PC-3 (cell line): Measurements from ENCODE around the gene PTOV1. TPM values are rescaled to one million over a fixed set of nuclear protein-coding genes. Genes with fewer than 3 reads are reported as not detected.

ENCODE experiments used
- ATAC-seq: fragments of 200-7000 bp; cut with Tn5 transposase; 2 replicates; pipeline ENCODE4 v1.9.1; 2020; ENCODE audit warnings: mild to moderate bottlenecking, moderate library complexity
- BruUV-seq: library from RNA; stranded (reverse); fragments of 400-500 nt; replicated peaks from 2 replicates; lab custom pipeline; 2021; lab: Mats Ljungman, UMichigan
- CTCF ChIA-PET: fragments of 300-600 bp; sonication (Branson Sonifier 250); formaldehyde crosslinking; loops from one replicate; lab custom pipeline; 2022; ENCODE audit warnings: antibody characterized with exemption; lab: Charles Lee
- POLR2A ChIA-PET: fragments of 300-600 bp; sonication (Branson Sonifier 250); formaldehyde crosslinking; loops from one replicate; lab custom pipeline; 2022; ENCODE audit warnings: antibody characterized with exemption; ENCODE audit not compliant: unreplicated experiment; lab: Charles Lee
- DNase-seq: peaks from one replicate; pipeline ENCODE4 v3.0.0-alpha.2; 2015
- H2AFZ ChIP-seq: fragments of 300-600 bp; sonication (generic); 2 replicates; pipeline ENCODE4 v1.6.0; 2016; ENCODE audit warnings: antibody characterized with exemption, low read length
- H3F3A ChIP-seq: fragments of 300-600 bp; sonication (generic); one replicate; pipeline ENCODE4 v1.6.0; 2017; ENCODE audit warnings: antibody characterized with exemption, low read length, control low read depth, mild to moderate bottlenecking; ENCODE audit not compliant: unreplicated experiment
- H3K27ac ChIP-seq: fragments of 300-600 bp; sonication (generic); 2 replicates; pipeline ENCODE4 v1.5.1; 2016; ENCODE audit warnings: mild to moderate bottlenecking, low read length
- H3K27me3 ChIP-seq: fragments of 300-600 bp; sonication (generic); 2 replicates; pipeline ENCODE4 v1.6.1; 2016; ENCODE audit warnings: low read length, mixed read lengths
- H3K36me3 ChIP-seq: fragments of 300-600 bp; sonication (generic); 2 replicates; pipeline ENCODE4 v1.6.1; 2016; ENCODE audit warnings: low read depth, mixed run types, low read length, mixed read lengths
- H3K4me1 ChIP-seq: fragments of 300-600 bp; sonication (generic); 2 replicates; pipeline ENCODE4 v1.5.1; 2016; ENCODE audit warnings: low read length; ENCODE audit not compliant: insufficient read depth
- H3K4me2 ChIP-seq: fragments of 300-600 bp; sonication (generic); 2 replicates; pipeline ENCODE4 v1.6.0; 2016; ENCODE audit warnings: low read length
- H3K4me3 ChIP-seq: fragments of 300-600 bp; sonication (generic); 2 replicates; pipeline ENCODE4 v1.5.1; 2016; ENCODE audit warnings: mild to moderate bottlenecking, low read length, mixed read lengths
- H3K79me2 ChIP-seq: fragments of 300-600 bp; sonication (generic); 2 replicates; pipeline ENCODE4 v1.6.1; 2017; ENCODE audit warnings: low read length, mixed read lengths
- H3K9ac ChIP-seq: fragments of 300-600 bp; sonication (generic); 2 replicates; pipeline ENCODE4 v1.6.0; 2016; ENCODE audit warnings: mild to moderate bottlenecking, low read length
- H3K9me2 ChIP-seq: fragments of 300-600 bp; sonication (generic); replicated peaks from 2 replicates; pipeline ENCODE4 v1.6.1; 2016; ENCODE audit warnings: mixed run types, low read length, mixed read lengths
- H3K9me3 ChIP-seq: fragments of 300-600 bp; sonication (generic); 2 replicates; pipeline ENCODE4 v1.6.1; 2016; ENCODE audit warnings: low read length, mixed read lengths
- H4K20me1 ChIP-seq: fragments of 300-600 bp; sonication (generic); 2 replicates; pipeline ENCODE4 v1.6.1; 2016; ENCODE audit warnings: low read length, mixed read lengths
- EZH2 ChIP-seq: fragments of 300-600 bp; sonication (generic); IDR thresholded peaks from one replicate; pipeline ENCODE4 v1.6.1; 2017; ENCODE audit warnings: antibody characterized with exemption, mild to moderate bottlenecking, low read length; ENCODE audit not compliant: unreplicated experiment
- EZH2phosphoT487 ChIP-seq: fragments of 300-600 bp; sonication (generic); IDR thresholded peaks from 2 replicates; pipeline ENCODE4 v1.6.1; 2018; ENCODE audit warnings: mild to moderate bottlenecking, antibody characterized with exemption, low read length, borderline replicate concordance
- intact Hi-C: fragments of 100-400 bp; cut with micrococcal nuclease; formaldehyde crosslinking; loops from 2 replicates; pipeline ENCODE4 v1.9.0; 2023
- total RNA-seq: library from RNA; depleted of rRNA; stranded (reverse); fragments of >200 nt; gene quantifications from 2 replicates; pipeline ENCODE4 v1.2.3, GENCODE V29; 2014
- TF ChIP-seq, protein P1 (sequence below): fragments of 300-600 bp; sonication (generic); conservative IDR thresholded peaks from 2 replicates; pipeline ENCODE4 v1.5.1; 2017; ENCODE audit warnings: antibody characterized with exemption, low read depth, mild to moderate bottlenecking, low read length

PTOV1 gene
- total RNA-seq, 1 experiment from 2014 or later = 148 TPM

- no peaks in the 10 kb centered on the region for H4K20me1 ChIP-seq
- H3K9ac ChIP-seq = no peak overlapping the region
- TF ChIP-seq EZH2 = no peak
- TF ChIP-seq, protein P1, sequence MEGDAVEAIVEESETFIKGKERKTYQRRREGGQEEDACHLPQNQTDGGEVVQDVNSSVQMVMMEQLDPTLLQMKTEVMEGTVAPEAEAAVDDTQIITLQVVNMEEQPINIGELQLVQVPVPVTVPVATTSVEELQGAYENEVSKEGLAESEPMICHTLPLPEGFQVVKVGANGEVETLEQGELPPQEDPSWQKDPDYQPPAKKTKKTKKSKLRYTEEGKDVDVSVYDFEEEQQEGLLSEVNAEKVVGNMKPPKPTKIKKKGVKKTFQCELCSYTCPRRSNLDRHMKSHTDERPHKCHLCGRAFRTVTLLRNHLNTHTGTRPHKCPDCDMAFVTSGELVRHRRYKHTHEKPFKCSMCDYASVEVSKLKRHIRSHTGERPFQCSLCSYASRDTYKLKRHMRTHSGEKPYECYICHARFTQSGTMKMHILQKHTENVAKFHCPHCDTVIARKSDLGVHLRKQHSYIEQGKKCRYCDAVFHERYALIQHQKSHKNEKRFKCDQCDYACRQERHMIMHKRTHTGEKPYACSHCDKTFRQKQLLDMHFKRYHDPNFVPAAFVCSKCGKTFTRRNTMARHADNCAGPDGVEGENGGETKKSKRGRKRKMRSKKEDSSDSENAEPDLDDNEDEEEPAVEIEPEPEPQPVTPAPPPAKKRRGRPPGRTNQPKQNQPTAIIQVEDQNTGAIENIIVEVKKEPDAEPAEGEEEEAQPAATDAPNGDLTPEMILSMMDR = no peak
- no peak for TF ChIP-seq EZH2phosphoT487
- no peak overlapping the region for H3K27ac ChIP-seq
- ATAC-seq (no peak), DNase-seq (no peak)
- no peaks in the 10 kb centered on the region for H3K27me3 ChIP-seq
- intact Hi-C loops = loop anchor here (5.0 kb wide), 2 partner anchors 114 to 129 kb away; partner anchors contain the start of genes CPT1C and PRMT1
- H3K9me2 ChIP-seq = no peaks in the 10 kb centered on the region
- BruUV-seq = no TSS peak
- H3K4me3 ChIP-seq = no peak overlapping the region
- ChIA-PET POLR2A (no interaction called here), CTCF (no interaction called here)
- no peak overlapping the region for H3K4me2 ChIP-seq
- H3K4me1 ChIP-seq = peaks cover 8% of the 10 kb centered on the region
- peaks cover 7% of the 10 kb centered on the region for H3F3A ChIP-seq
- no peak overlapping the region for H2AFZ ChIP-seq
- peaks cover 22% of the 10 kb centered on the region for H3K36me3 ChIP-seq
- H3K79me2 ChIP-seq = no peaks in the 10 kb centered on the region
- no peaks in the 10 kb centered on the region for H3K9me3 ChIP-seq
Measured at GRCh38 chr19:49805822-49806619, 44.9 kb upstream of the PTOV1 start.

GRCh38 chr19:49806620-49806959 is 44.4 kb upstream of the PTOV1 start:
- TF ChIP-seq EZH2 (no peak), EZH2phosphoT487 (no peak)
- TF ChIP-seq, protein P1 = no peak
- Histone ChIP-seq H3K9ac (no peak overlapping the region), H3K9me3 (no peaks in the 10 kb centered on the region), H4K20me1 (no peaks in the 10 kb centered on the region), H3K4me3 (no peak overlapping the region), H3K36me3 (peaks cover 19% of the 10 kb centered on the region), H3K4me1 (peaks cover 8% of the 10 kb centered on the region), H3F3A (peaks cover 7% of the 10 kb centered on the region), H3K4me2 (no peak overlapping the region), H3K27ac (no peak overlapping the region), H2AFZ (no peak overlapping the region), H3K9me2 (no peaks in the 10 kb centered on the region), H3K27me3 (no peaks in the 10 kb centered on the region), H3K79me2 (no peaks in the 10 kb centered on the region)
- BruUV-seq = no TSS peak
- ChIA-PET CTCF (no interaction called here), POLR2A (no interaction called here)
- intact Hi-C loops = loop anchor here (5.0 kb wide), 2 partner anchors 114 to 129 kb away; partner anchors contain the start of genes CPT1C and PRMT1
- no peak for DNase-seq
- no peak for ATAC-seq
